ENCODE results near the gene TP53RK. TPM values are rescaled to one million over a fixed set of nuclear protein-coding genes. Genes with fewer than 3 reads are reported as not detected.

Gene TP53RK
- total RNA-seq, 4 donors from 2014 or later, result 12.4 to 26.7 (median 18.3) TPM

- H3K36me3 ChIP-seq, result no peaks in the 10 kb centered on the region
- TF ChIP-seq POLR2A (IDR thresholded peaks at IDR 0.05), result no peak
- TF ChIP-seq, protein P1, sequence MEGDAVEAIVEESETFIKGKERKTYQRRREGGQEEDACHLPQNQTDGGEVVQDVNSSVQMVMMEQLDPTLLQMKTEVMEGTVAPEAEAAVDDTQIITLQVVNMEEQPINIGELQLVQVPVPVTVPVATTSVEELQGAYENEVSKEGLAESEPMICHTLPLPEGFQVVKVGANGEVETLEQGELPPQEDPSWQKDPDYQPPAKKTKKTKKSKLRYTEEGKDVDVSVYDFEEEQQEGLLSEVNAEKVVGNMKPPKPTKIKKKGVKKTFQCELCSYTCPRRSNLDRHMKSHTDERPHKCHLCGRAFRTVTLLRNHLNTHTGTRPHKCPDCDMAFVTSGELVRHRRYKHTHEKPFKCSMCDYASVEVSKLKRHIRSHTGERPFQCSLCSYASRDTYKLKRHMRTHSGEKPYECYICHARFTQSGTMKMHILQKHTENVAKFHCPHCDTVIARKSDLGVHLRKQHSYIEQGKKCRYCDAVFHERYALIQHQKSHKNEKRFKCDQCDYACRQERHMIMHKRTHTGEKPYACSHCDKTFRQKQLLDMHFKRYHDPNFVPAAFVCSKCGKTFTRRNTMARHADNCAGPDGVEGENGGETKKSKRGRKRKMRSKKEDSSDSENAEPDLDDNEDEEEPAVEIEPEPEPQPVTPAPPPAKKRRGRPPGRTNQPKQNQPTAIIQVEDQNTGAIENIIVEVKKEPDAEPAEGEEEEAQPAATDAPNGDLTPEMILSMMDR (IDR thresholded peaks at IDR 0.05), result no peak
- TF ChIP-seq POLR2AphosphoS5 (IDR thresholded peaks at IDR 0.05), result no peak
- TF ChIP-seq EP300 (IDR thresholded peaks at IDR 0.05; ENCODE audit: low read depth), result no peak
- in situ Hi-C loops (cut with MboI; ENCODE audit: low pct_ligation_motif_present in 1 of 4, low pct_unique_long_range_greater_than_20kb in 1 of 4, low sequenced_read_pairs in 3 of 4), result no loop called here
Measured at GRCh38 chr20:46644160-46644559, 45.1 kb downstream of the TP53RK start.

DNA sequence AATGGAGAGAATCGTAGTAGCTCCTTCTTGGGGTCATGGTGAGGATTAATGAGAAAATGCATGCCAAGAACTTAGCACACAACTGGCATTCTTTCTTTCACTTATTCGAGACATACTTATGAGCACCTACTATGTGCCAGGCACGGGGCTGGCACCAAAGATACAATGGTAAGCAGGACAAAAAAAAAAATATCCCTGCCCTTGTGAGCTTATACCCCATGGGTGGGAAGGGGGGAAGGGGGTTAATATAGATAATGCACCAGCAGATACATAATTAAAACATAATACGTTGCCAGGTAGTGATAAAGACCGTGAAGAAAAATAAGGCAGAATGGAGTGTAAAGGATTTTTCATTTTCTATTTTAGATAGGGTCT is 46.3 kb downstream of the TP53RK start:
- Histone ChIP-seq H3K4me1 (no peaks in the 10 kb centered on the region), H3K4me3 (no peak overlapping the region), H3K27me3 (no peaks in the 10 kb centered on the region), H3K9me3 (no peaks in the 10 kb centered on the region), H3K27ac (no peak overlapping the region), H3K36me3 (no peaks in the 10 kb centered on the region)
- in situ Hi-C loops (cut with MboI; ENCODE audit: low pct_ligation_motif_present in 1 of 4, low pct_unique_long_range_greater_than_20kb in 1 of 4, low sequenced_read_pairs in 3 of 4) (no loop called here), intact Hi-C loops (cut with DNase I; ENCODE audit: low total_unique reads) (no loop called here)
- 66 to 70% methylated on average over 4 to 5 of the region's 5 CpGs for WGBS, 2 donors (ENCODE audit: low coverage in 1 of 2)
- DNase-seq, result no peak
- TF ChIP-seq POLR2A (IDR thresholded peaks at IDR 0.05) (no peak), POLR2AphosphoS5 (IDR thresholded peaks at IDR 0.05) (no peak), EP300 (IDR thresholded peaks at IDR 0.05; ENCODE audit: low read depth) (no peak)
- TF ChIP-seq, protein P1 (IDR thresholded peaks at IDR 0.05), result no peak

More at GRCh38 chr20:46644160-46644559, 45.1 kb downstream of the TP53RK start:
- Histone ChIP-seq H3K4me1 (no peaks in the 10 kb centered on the region), H3K27ac (no peak overlapping the region), H3K9me3 (no peaks in the 10 kb centered on the region), H3K4me3 (no peak overlapping the region), H3K27me3 (no peaks in the 10 kb centered on the region)
- no peak for DNase-seq
- WGBS, 2 donors (ENCODE audit: low coverage in 1 of 2), result 94 to 100% methylated on average over 2 to 3 of the region's 3 CpGs
- intact Hi-C loops (cut with DNase I; ENCODE audit: low total_unique reads), result no loop called here

DNA sequence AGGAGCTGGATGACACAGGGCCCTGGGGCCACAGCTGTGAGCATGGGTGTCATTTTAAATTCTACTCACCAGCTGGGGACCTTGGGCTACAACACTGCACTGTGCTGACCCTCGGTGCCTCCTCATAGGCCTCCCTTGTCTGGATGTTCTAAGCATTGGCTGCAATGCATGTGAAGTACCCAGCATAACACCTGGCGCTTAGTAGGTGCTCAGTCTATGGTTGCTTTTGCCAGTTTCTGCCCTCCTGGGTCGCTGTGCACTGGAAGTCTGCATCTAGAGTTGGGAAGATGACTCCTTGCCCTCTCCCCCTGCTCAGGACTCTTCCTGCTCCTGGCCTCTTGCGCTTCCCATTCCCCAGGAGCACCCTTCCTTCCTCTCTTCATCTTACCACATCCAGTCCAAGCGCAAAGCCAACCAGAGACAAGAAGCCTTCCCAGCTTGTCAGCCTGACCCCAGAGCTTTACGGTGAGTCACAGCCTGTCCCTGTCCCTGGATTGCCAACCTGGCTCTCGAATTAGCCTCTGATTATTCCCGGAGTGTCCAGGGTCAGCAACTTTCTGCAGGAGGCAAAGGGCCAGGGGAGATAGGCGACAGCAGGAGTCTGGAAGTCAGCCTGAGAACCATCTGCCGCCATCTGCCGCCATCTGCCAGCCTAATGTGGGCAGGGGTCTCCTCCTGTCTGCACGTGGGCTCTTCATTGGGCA is 46.8 kb downstream of the TP53RK start:
- H3K27ac ChIP-seq, result no peak overlapping the region
- H3K4me1 ChIP-seq, result no peaks in the 10 kb centered on the region
- WGBS, 2 donors (ENCODE audit: low coverage in 1 of 2), result 77% methylated on average over 12 of the region's 12 CpGs; no CpG with 5 or more reads in 1 of the 2 donors
- in situ Hi-C loops (cut with MboI; ENCODE audit: low pct_ligation_motif_present in 1 of 4, low pct_unique_long_range_greater_than_20kb in 1 of 4, low sequenced_read_pairs in 3 of 4), result no loop called here
- H3K27me3 ChIP-seq, result no peaks in the 10 kb centered on the region
- DNase-seq, result no peak
- no peaks in the 10 kb centered on the region for H3K9me3 ChIP-seq
- intact Hi-C loops (cut with DNase I; ENCODE audit: low total_unique reads), result no loop called here
- H3K4me3 ChIP-seq, result no peak overlapping the region
- TF ChIP-seq POLR2A (IDR thresholded peaks at IDR 0.05), result no peak
- no peaks in the 10 kb centered on the region for H3K36me3 ChIP-seq

DNA sequence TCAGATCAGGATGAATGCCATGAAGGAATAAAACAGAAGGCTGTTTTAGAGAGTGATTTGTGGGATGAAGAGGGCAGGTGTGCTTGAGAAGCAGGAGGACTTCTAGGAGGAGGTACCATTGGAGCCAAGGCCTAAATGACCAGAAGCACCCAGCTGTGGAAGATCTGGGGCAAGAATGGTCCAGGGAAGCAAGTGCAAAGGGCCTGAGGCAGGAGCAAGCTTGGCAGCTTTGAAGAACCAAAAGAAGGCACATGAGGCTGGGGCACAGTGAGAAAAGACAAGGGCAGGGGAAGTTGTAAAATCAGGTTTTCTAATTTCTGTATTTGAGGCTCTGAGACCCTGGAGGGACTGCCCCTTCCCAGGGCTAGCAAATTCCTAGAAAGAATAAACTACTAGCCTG is 47.8 kb downstream of the TP53RK start:
- no peak for DNase-seq
- no peak for TF ChIP-seq POLR2AphosphoS5 (IDR thresholded peaks at IDR 0.05)
- no peak for TF ChIP-seq EP300 (IDR thresholded peaks at IDR 0.05; ENCODE audit: low read depth)
- no peak for TF ChIP-seq POLR2A (IDR thresholded peaks at IDR 0.05)
- TF ChIP-seq, protein P1 (IDR thresholded peaks at IDR 0.05), result no peak
- in situ Hi-C loops (cut with MboI; ENCODE audit: low pct_ligation_motif_present in 1 of 4, low pct_unique_long_range_greater_than_20kb in 1 of 4, low sequenced_read_pairs in 3 of 4) (no loop called here), intact Hi-C loops (cut with DNase I; ENCODE audit: low total_unique reads) (no loop called here)
- no peaks in the 10 kb centered on the region for H3K27me3 ChIP-seq
- H3K4me1 ChIP-seq, result no peaks in the 10 kb centered on the region
- H3K4me3 ChIP-seq, result no peak overlapping the region
- no peaks in the 10 kb centered on the region for H3K9me3 ChIP-seq
- H3K36me3 ChIP-seq, result no peaks in the 10 kb centered on the region
- H3K27ac ChIP-seq, result no peak overlapping the region

All from transverse colon (tissue), 4 donors.